ENCODE data around the gene MPP2.
A peak's percentile ranks its signal among the peaks of the same experiment; 100 is the strongest.
"Not testable (repeated sequence)": the region's sequence is repeated elsewhere in the genome, so short reads cannot be mapped to it uniquely, and the experiment has no call there.

Gene MPP2

GRCh38 chr17:43875476-43876147 is 31.7 kb downstream of the MPP2 start:
- no peak for DNase-seq (ENCODE audit: low spot score)

DNA sequence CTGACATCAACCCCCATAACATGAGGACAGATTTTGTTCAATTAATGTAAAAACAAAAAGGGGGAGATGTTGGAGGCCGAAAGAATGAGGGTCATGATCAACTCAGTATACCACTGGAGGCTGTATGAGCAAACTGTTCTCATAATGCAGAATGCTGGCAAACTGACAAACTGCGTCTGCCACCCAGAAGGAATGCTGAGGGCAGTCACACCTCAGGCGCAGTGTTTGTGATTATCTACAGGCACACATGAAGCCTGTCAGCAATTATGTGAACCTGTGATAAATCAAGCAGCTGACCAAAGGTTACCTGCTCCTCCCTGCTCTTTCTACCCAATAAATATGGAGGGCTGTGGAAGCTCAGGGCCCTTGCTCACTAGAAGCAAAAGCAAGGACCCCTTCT is 33.0 kb downstream of the MPP2 start:
- no peak for DNase-seq (ENCODE audit: low spot score)

- DNase-seq (ENCODE audit: low spot score), result no peak
Observed at GRCh38 chr17:43873815-43874214, 33.5 kb downstream of the MPP2 start.

DNA sequence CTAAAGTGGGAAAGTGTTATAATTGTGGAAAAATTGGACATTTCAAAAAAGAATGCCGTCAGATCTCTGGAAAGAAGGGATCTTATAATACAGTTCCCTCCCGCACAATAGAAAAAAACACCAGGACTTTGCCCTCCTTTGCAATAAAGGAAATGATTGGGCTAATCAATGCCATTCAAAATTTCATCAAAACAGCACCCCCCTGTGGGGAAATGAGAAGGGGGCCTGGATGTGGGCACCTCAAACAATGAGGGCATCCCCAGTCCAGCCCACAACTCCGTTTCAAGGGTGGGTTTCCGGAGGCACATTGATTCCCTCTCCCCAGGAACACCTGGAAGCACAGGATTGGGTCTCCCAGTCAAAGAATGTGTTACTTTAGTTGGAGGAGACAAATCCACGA is 34.2 kb downstream of the MPP2 start:
- DNase-seq (ENCODE audit: low spot score), result no peak

GRCh38 chr17:43871946-43872690 is 35.2 kb downstream of the MPP2 start:
- DNase-seq (ENCODE audit: low spot score), result no peak

DNA sequence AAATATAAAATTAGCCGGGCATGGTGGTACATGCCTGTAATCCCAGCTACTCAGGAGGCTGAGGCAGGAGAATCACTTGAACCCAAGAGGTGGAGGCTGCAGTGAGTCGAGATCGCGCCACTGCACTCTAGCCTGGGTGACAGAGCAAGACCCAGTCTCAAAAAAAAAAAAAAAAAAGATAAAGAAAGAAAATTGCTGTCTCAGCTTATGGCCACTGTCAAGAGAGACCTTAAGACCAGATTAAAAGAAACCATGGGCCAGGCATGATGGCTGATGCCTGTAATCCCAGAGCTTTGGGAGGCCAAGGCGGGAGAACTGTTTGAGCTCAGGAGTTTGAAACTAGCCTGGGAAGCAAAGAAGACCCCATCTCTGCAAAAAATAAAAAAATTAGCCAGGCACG is 38.3 kb downstream of the MPP2 start:
- DNase-seq (ENCODE audit: low spot score), result not testable (repeated sequence)

DNA sequence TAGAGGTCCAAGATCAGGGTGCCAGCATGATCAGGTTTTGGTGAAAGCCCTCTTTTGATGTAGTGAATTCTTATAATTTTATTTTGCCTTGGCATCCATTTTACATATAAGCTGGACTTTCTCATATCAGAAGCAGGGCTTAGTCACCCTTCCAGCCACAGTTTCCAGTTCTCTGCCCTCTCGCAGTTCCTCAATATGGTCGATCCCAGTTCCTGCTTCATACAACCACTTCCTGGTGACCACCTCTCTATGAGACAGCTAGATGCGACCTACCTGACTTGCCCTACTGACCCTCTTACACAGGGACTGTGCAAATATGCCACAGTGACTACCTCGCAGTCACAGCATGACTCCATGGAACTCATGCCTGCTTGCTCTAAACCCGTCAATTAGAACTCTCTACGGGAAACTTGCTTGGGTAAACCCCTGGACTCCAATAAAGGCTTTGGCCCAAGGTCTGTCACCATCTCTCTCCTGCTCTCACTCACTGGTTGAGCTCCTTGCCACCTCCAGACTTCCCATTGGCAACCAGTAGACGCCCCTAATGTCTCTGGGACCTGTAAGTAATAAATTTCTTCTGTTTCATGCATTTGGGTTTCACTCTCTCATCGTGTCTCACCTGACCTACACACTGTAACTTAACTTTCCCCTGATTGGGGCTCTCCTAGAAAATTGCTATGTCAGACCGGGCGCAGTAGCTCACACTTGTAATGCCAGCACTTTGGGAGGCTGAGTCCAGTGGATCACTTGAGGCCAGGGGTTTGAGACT is 38.9 kb downstream of the MPP2 start:
- no peak for DNase-seq (ENCODE audit: low spot score)

- no peak for DNase-seq (ENCODE audit: low spot score)
Observed at GRCh38 chr17:43864161-43864984, 43.0 kb downstream of the MPP2 start.

DNA sequence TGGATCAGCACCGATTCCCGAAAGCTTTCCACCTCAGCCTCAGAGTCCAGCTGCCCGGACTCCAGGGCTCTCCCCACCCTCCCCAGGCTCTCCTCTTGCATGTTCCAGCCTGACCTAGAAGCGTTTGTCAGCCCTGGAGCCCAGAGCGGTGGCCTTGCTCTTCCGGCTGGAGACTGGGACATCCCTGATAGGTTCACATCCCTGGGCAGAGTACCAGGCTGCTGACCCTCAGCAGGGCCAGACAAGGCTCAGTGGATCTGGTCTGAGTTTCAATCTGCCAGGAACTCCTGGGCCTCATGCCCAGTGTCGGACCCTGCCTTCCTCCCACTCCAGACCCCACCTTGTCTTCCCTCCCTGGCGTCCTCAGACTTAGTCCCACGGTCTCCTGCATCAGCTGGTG is 45.4 kb downstream of the MPP2 start:
- DNase-seq (ENCODE audit: low spot score), result no peak

GRCh38 chr17:43860927-43861622 is 46.3 kb downstream of the MPP2 start:
- DNase-seq (ENCODE audit: low spot score), result peak; percentile 37

DNA sequence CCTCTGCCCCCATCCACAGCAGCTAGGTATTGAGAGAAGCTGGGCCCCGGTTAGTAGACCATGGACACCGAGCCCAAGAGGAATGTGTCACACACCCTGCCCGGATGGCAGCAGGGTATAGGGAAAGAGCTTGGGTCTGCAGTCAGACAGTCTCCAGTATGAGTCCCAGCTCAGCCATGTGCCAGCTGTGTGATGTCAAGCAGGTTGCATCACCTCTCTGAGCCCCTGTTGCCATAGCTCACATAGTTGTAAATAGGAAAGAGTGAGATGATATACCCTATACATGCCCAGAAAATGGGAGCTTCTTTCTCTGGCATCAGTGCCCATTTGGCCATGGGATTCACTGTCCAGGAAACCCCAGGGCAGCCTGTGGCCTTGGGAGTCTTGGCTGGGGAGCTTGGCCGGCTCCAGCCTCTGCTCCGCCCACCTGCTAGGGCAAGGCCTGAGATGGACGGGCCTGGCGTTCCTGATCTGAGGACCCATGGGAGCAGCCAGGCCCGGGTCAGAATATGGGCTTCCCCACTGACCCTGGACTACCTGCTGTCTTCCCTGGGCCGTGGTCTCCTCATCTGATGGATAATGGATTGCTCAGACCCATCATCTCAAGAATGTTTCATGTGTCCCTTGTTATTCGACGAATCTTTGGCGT is 47.1 kb downstream of the MPP2 start:
- no peak for DNase-seq (ENCODE audit: low spot score)

DNA sequence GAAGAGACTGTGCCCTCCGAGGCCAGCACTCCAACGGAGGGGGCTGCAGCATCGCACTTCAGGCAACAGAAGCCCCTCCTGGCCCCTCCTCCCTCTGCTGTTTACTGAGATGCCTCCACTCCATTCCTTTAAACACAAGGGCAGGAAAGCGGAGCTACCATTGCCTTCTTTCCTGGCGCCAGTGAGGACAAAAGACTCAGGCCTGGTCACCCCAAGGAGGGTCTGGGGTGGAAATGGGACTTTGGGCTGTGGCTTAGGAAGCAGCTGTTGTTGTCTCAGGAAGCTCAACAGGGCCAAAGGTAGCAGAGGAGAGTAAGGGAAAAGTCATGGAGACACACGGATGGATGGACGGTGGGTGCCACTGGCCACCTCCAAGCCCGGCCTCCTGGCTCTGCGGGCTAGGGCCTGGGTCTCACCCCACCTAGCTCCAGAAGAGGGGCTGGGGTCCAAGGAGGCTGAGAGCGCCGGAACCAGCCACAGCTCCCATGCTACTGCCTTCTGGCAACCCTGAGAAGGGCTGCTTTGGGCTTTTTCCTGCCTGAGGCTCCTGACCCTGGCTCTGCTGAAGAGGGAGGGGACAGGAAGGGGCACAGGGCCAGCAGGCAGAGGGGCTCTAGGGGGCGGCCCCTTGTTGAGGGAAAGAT is 49.3 kb downstream of the MPP2 start:
- DNase-seq (ENCODE audit: low spot score), result no peak

DNA sequence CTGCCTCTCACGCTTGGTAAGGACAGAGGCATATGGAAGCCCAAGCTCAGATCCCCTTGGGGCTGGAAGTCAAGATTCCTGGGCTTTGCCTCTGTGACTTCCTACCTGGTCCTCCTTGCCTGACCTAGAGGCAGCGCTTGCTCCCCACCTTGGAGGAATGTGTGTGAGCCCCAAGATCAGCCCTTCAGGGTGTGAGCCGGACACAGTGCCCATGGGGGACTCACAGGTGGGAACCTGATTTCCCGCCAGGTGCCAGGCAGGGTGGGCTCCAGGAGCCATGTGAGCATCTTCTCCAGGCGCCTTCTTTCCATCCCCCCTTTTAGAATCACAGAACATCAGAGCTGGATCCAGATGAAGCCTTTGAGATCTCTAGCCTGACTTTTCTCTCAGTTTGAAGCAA is 50.2 kb downstream of the MPP2 start:
- DNase-seq (ENCODE audit: low spot score), result no peak

- DNase-seq (ENCODE audit: low spot score), result no peak
Observed at GRCh38 chr17:43856141-43856540, 51.2 kb downstream of the MPP2 start.

GRCh38 chr17:43855061-43855460 is 52.3 kb downstream of the MPP2 start:
- DNase-seq (ENCODE audit: low spot score), result no peak

DNA sequence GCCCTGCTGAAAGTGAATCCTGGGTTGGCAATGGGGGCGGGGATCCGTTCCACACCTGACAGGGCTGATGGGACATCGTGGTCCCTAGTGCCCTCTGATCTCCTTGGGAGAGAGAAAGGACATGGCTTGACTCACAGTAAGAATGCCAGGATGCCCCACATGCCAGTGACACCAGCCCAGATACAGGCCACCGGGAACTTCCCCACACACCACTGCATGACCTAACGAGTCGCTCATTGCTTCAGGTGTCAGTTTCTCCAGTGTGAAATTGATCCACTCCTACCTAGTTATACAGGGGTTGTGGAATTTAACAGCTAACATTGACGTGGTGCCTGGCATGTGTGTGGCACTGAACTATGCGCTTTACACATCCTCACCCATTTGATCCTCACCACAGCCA is 52.8 kb downstream of the MPP2 start:
- no peak for DNase-seq (ENCODE audit: low spot score)

- no peak for DNase-seq (ENCODE audit: low spot score)
Observed at GRCh38 chr17:43853546-43853945, 53.8 kb downstream of the MPP2 start.

GRCh38 chr17:43852571-43852970 is 54.8 kb downstream of the MPP2 start:
- no peak for DNase-seq (ENCODE audit: low spot score)

DNA sequence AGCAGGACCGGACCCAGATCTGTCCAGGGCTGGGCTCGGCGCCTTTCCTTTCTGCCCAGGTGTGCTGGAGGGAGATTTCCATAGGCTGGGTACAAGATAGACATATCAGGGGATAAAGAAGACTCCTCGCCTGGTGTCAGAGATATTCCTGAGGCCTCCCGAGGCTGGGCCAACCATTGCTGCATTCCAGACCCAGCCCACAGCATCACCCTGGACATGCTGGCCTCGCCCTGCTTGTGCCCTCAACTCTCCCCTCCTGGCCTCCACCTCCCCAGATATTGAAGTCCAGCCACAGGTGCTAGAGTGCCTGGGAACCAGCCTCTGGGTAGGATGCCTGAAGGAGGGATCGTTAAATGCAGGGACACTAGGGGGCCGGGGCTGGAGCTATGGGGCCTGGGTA is 58.2 kb downstream of the MPP2 start:
- DNase-seq (ENCODE audit: low spot score), result no peak

- DNase-seq (ENCODE audit: low spot score), result no peak
Observed at GRCh38 chr17:43848601-43849000, 58.7 kb downstream of the MPP2 start.

- no peak for DNase-seq (ENCODE audit: low spot score)
Observed at GRCh38 chr17:43846963-43847371, 60.4 kb downstream of the MPP2 start, which contains the start of gene CD300LG. CD300LG (plus strand) TSS chr17:43847176; CDS start chr17:43847217, 41 bp downstream.
